Measurements from ENCODE around the gene CARD16.
A peak's percentile ranks its signal among the peaks of the same experiment; 100 is the strongest.
"Not testable (repeated sequence)": the region's sequence is repeated elsewhere in the genome, so short reads cannot be mapped to it uniquely, and the experiment has no call there.

The CARD16 gene

GRCh38 chr11:105044557-105045524, at the start of gene CARD16:
CARD16 (minus strand) TSS chr11:105045335; CDS start chr11:105045297, 38 bp downstream.
- peak; percentile 29 for DNase-seq (ENCODE audit: low spot score)

DNA sequence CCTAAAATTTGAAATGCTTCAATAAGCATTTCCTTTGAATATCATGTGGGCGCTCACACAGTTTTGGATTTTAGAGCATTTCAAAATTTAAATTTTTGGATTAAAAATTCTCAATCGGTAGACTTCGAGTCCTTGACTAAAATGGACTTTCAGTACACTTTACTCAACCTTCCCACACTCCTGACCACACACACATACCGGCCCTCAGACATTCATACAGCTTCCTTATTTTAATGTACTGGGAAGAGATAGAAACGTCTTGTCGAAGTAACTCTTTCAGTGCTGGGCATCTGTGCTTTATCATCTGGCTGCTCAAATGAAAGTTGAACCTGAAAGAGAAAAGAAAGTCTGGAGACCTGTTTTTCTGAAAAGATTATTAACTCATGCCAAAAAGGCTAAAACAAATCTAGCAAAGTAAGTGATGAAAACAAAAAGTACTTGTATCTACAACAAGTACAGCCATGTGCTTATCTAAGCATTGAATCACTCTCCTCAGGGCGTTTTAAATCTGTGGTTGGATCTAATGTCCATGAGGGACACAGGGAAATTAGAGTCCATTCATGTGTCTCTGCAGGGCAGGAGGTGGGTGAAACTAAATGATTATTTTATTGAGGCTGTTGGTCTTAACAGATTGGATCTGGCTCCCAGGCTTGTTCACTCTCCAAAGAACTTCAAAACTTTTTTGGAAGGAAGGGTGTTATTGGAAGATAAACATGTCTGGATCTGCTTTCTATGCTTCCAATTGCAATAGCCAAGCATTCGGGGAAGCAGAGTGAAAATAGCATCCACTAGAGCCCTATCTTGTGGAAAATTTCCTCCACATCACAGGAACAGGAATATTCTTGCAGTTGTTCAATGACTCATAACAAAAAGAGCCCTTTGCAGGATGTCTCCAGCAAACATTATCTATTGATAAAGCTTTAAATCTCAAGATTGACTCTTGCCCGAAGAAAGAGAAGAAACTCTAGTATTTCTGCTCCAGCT, 47.4 kb upstream of the CARD16 start:
- DNase-seq (ENCODE audit: low spot score), result no peak

GRCh38 chr11:105081412-105082150, 36.4 kb upstream of the CARD16 start:
- no peak for DNase-seq (ENCODE audit: low spot score)

DNA sequence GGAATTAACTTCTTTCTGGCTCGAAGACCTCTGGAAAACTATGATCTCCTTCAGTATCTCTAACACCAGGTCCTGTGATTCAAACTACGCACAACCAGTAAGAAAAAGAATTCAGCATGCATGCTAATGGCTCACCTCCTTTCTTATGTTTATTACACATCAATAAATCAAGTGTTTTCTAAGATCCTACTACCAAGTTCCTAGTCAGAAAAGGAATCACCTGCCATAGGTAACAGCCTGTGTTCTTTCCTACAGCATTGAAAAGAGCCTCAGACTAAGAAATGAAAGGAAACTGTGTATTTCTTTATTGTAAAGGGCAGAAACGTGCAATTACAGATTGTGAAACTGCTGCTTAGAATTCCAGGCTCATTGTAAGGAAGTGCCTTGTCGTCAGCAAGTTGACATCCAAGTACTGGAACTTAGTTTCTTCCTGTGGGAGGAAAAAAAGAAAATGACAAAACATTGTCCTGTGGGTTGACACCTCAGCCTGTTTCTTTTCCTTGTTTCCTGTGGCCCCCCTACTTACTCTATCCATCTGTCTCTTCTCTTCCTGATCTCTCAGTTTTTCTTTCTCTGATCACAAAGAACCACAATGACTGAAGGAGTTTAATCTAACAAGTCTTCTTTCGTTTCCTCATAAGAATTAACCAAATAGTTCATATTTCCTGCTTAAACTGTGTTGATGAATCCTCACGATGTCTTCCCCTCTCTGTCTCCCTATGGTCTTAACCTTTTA, 35.2 kb upstream of the CARD16 start:
- not testable (repeated sequence) for DNase-seq (ENCODE audit: low spot score)

DNA sequence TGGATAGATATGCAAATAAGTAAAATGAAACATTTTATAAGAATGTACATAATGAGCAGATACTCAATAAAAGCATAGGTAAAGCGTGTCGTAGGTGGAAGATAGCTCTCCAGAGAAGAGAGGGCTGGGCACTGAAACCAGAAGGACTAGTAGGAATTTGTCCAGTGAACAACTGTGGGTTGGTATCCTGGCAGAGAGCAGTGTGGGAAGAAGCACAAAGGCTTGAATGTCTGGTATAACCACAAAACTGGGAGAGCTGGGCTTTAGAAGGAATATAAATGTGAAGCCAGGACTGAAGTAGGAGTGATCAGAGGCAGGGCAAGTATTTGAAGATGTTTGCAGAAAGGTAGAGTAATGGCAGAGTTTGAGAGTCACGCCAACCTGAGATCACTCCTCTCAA, 33.1 kb upstream of the CARD16 start:
- DNase-seq (ENCODE audit: low spot score), result no peak

- not testable (repeated sequence) for DNase-seq (ENCODE audit: low spot score)
Measured at GRCh38 chr11:105077141-105077790, 32.1 kb upstream of the CARD16 start.

GRCh38 chr11:105074166-105074530, 29.0 kb upstream of the CARD16 start:
- DNase-seq (ENCODE audit: low spot score), result no peak

DNA sequence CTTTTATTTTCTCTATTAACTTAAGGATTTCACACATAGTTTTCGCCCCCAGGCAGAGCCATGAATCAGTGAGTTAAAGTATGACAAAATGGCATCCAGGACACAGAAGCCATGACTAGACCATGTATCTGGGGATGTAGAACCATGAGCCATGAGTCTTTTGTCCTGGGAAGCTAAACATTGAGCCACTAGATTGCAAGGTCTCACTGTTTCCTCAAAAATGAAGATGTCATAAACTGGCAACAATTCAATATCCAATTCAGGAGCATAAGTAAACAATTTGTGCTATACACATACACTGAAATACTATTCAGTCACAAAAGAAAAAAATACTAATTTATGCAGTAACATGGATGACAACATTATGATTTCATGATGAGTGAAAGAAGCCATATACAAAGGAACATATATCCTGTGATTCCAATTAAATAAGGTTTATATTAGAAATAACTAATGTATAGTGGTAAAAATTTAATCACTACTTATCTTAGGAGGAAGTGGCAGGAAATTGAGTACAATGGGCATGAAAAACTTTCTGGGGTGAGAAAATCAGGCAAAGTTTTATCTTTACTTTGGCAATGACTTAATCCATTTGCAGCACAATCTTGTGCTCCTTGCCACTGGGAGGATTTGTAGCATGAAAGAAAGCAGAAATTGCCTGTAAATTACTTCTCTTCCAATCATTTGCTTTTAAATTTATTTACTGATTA, 28.5 kb upstream of the CARD16 start:
- no peak for DNase-seq (ENCODE audit: low spot score)

DNA sequence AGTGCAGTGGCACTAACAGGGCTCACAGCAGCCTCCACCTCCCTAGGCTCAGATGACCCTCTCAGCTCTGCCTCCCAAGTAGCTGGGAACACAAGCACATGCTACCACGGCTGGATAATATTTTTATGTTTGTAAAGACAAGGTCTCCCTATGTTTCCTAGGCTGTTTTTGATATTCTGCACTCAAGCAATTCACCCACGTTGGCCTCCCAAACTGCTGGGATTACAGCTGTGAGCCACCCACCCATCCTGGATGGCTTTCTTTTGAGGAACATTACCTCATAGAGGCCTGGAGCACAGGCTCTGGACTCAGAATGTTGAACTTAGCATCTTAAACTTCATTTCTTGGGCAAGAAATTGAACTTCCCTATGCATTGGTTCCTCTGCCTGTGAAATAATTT, 26.9 kb upstream of the CARD16 start:
- not testable (repeated sequence) for DNase-seq (ENCODE audit: low spot score)

DNA sequence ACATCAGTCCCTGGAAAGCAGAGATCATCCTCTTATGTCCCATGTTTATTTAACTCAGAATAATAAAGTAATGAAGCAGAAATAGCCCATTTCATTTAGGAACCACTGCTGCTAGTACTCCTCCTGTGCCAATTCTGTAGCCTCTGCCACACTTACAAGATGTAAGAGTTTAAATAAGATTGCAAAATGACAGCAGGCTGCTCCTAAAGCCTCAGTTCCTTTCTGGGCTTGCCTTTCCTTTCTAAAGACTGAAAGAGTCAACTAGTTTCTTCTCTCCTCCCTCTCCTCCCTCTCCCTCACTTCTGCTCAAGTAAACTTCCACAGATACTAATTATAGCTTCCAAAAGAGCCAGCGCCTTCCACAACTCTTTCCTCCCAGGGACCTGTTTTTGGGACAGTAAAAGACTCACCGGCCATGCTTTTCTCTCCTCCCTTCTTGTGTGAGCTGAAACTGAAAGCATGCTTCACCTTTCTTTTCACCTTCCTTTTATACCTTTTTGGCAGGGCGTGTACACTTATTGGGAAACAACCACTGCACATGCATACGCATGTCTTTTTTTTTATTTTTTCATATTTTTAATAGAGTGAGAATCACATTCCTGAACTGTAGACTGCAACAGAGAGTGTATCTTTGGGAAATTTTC, 26.1 kb upstream of the CARD16 start:
- no peak for DNase-seq (ENCODE audit: low spot score)

DNA sequence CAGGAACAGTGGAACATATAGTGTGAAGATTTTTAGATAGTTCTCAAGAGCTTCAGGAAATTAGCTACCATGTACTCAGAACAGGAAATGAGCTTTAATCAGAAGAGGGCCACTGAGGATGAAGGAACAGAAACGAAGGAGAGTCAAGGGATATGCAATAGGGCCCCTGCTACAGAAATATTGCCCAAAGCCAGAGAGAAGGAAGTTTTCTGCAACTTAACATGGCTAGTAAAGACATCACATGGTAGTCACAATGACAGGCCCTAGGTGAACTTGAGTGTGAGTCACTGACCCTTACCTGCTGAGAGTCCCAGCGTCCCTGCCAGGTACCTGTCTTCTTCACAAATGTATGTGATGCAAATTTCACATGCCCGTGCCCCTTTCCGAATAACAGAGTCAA, 25.2 kb upstream of the CARD16 start:
- no peak for DNase-seq (ENCODE audit: low spot score)

DNA sequence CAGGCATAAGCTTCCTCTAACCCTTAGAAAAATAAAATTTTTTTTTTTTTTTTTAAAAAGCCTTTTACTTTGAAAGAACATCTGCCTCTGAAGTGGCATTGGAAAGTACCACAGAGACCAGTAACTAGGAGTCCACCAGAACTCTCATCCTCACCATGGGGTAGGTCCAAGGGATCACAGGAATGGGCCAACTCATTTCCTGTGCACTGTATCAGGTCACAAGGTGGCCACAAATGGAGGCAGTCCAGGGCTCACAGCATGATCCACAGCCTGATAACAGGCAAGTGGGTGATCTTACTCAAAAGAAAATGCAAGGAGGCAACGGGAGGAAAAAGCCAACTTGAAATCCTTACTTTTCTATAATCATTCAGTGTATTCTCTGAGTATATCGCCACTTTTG, 24.6 kb upstream of the CARD16 start:
- not testable (repeated sequence) for DNase-seq (ENCODE audit: low spot score)

DNA sequence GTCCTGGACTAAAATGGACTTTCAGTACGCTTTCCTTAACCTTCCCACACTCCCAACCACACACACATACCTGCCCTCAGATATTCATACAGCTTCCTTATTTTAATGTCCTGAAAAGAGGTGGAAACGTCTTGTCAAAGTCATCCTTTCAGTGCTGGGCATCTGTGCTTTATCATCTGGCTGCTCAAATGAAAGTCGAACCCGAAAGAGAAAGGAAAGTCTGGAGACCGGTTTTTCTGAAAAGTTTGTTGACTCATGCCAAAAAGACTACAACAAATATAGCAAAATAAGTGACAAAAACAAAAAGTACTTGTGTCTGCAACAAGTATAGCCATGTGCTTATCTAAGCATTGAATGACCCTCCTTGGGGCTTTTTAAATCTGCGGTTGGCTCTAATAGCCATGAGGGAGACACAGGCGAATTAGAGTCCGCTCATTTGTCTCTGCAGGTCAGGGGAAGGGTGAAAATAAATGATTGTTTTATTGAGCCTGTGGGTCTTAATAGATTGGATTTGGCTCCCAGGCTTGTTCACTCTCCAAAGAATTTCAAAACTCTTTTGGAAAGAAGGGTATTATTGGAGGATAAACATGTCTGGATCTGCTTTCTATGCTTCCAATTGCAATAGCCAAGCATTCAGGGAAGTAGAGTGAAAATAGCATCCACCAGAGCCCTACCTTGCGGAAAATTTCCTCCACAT, 18.3 kb upstream of the CARD16 start:
- not testable (repeated sequence) for DNase-seq (ENCODE audit: low spot score)

DNA sequence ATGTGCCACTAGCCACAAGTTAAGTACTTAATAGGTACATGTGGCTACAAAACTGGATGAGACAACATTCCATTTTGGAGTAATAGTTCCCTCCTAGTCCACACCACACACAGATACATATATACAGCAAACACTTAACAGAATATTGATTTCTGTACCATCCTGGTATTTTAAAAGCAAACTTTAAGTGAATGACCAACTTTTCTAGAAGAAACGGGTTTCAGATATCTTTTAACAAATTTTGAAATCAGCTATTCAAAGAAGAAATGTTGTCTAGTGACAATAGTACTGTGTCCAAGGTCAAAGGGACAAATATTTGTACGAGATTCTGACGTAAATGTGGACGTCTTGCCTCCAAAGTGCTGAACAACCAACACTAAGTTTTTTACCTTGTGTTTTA, 12.3 kb upstream of the CARD16 start:
- DNase-seq (ENCODE audit: low spot score), result no peak

DNA sequence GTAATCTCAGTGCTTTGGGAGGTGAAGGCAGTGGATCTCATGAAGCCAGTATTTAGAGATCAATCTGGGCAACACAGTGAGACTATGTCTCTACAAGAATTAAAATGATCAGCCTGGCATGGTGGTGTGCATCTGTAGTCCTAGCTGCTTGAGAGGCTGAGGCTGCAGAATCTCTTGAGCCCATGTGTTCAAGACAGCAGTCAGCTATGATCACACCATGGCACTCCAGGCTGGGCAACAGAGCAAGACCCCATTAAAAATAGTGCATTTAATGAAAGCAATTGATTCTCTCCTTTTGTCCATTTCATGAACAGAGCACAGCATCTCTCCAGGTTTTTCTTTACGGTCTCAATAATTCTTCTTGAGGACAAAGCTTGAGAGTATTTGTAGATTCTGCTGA, 11.3 kb upstream of the CARD16 start:
- no peak for DNase-seq (ENCODE audit: low spot score)

DNA sequence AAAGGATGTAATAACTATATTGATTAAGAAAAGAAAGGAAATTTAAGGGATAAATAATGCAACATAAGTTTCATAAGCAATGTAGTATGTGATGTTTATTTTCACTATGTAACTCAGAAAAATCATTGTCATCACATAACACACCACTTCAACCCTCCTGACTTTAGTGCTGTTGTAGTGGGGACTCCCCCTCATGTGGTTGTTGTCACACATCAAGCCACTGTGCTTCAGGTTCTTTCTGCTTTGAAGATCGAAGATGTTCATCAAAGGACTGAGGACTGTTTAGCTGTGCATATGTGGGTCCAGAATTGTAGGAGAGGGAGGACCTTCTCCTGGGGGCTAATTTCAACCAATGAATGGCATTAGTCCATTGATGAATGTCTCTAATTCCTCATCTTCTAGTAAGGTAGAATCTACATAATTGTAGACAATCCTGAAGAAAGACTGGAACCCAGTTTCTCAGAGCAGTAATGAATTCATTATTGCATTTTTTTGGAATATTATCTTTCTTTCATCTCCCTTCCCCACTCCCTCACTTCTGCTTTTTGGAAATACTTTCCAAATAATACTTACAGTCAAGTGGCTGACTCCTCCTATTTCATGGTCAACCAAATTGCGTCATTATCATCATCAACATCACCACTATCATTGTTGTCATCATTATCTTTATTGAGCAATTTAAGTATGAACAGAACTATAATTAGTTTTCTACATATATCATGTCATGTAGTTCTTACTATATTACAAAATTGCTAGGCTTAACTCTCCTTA, 9.8 kb upstream of the CARD16 start:
- DNase-seq (ENCODE audit: low spot score), result no peak

DNA sequence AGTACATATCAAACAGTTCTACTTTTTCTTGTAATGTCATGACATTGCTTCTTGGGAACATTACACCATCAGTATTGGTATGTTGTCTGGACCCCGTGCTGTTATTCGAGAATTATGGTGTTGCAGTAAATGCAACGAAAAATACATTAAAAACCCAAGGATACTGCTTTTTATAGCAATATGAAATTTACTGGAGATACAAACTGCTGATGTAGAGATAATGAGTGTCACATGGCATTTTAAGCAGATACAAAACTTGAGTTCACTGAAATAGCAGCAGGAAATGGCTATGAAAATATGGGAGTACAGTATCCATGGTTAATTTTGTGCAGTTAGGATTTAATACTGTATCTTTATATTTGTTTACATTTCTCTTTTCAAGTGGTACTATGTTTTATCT, 7.4 kb upstream of the CARD16 start:
- DNase-seq (ENCODE audit: low spot score), result no peak

GRCh38 chr11:105051559-105051958, 6.4 kb upstream of the CARD16 start:
- no peak for DNase-seq (ENCODE audit: low spot score)

Data from SW480 (cell line).